GM23338 (cell line): ENCODE measurements around the gene SNAP25. TPM values are rescaled to one million over a fixed set of nuclear protein-coding genes. Genes with fewer than 3 reads are reported as not detected.

Experiments
- ATAC-seq: fragments of 200-7000 bp; cut with Tn5 transposase; 3 replicates; pipeline ENCODE4 v1.9.1; 2020
- DNase-seq: peaks from one replicate; pipeline ENCODE4 v3.0.0-alpha.2; 2015; ENCODE audit warnings: low spot score
- H2AFZ ChIP-seq: fragments of 200-600 bp; sonication (generic); 2 replicates; pipeline ENCODE4 v1.8.0; 2016; ENCODE audit warnings: antibody characterized with exemption, mild to moderate bottlenecking, moderate library complexity
- H3F3A ChIP-seq: fragments of 200-600 bp; sonication (generic); replicated peaks from 2 replicates; pipeline ENCODE4 v1.8.0; 2017; ENCODE audit warnings: antibody characterized with exemption, mixed run types, low read depth
- H3K27ac ChIP-seq: fragments of 200-600 bp; sonication (generic); 2 replicates; pipeline ENCODE4 v1.6.1; 2016; ENCODE audit warnings: low read depth
- H3K27me3 ChIP-seq: fragments of 200-600 bp; sonication (generic); 2 replicates; pipeline ENCODE4 v1.8.0; 2016; ENCODE audit warnings: mild to moderate bottlenecking, mixed run types, moderate library complexity; ENCODE audit not compliant: insufficient read depth
- H3K36me3 ChIP-seq: fragments of 200-600 bp; sonication (generic); 2 replicates; pipeline ENCODE4 v1.8.0; 2016; ENCODE audit warnings: mild to moderate bottlenecking; ENCODE audit not compliant: insufficient read depth
- H3K4me1 ChIP-seq: fragments of 200-600 bp; sonication (generic); 2 replicates; pipeline ENCODE4 v1.8.0; 2016; ENCODE audit warnings: mild to moderate bottlenecking, moderate library complexity; ENCODE audit not compliant: insufficient read depth
- H3K4me2 ChIP-seq: fragments of 200-600 bp; sonication (generic); 2 replicates; pipeline ENCODE4 v1.7.1; 2017; ENCODE audit warnings: mixed run types
- H3K4me3 ChIP-seq: fragments of 200-600 bp; sonication (generic); 2 replicates; pipeline ENCODE4 v1.6.1; 2016; ENCODE audit warnings: mixed run types
- H3K79me2 ChIP-seq: fragments of 200-600 bp; sonication (generic); replicated peaks from 2 replicates; pipeline ENCODE4 v1.8.0; 2017; ENCODE audit warnings: mild to moderate bottlenecking; ENCODE audit not compliant: insufficient read depth
- H3K9me2 ChIP-seq: fragments of 200-600 bp; sonication (generic); 2 replicates; pipeline ENCODE4 v1.8.0; 2017; ENCODE audit not compliant: insufficient read depth
- H4K20me1 ChIP-seq: fragments of 200-600 bp; sonication (generic); replicated peaks from 2 replicates; pipeline ENCODE4 v1.8.0; 2017; ENCODE audit warnings: mild to moderate bottlenecking; ENCODE audit not compliant: insufficient read depth
- H3K27ac Mint-ChIP-seq: 2 replicates; pipeline ENCODE4 v1.8.0; 2020; ENCODE audit warnings: inconsistent platforms, mild to moderate bottlenecking, moderate library complexity, mixed read lengths
- H3K27me3 Mint-ChIP-seq: 3 replicates; pipeline ENCODE4 v1.8.0; 2022; ENCODE audit warnings: low read depth, mild to moderate bottlenecking, moderate library complexity, mixed read lengths, inconsistent platforms; ENCODE audit not compliant: insufficient read depth, poor library complexity
- H3K36me3 Mint-ChIP-seq: 3 replicates; pipeline ENCODE4 v1.8.0; 2021; ENCODE audit warnings: low read depth, mild to moderate bottlenecking, inconsistent platforms, moderate library complexity, mixed read lengths
- H3K4me1 Mint-ChIP-seq: 3 replicates; pipeline ENCODE4 v1.8.0; 2020; ENCODE audit warnings: mild to moderate bottlenecking, inconsistent platforms, mixed read lengths
- H3K4me3 Mint-ChIP-seq: 3 replicates; pipeline ENCODE4 v1.8.0; 2021; ENCODE audit warnings: moderate library complexity, mild to moderate bottlenecking, inconsistent platforms, mixed read lengths
- H3K9me3 Mint-ChIP-seq: 3 replicates; pipeline ENCODE4 v1.8.0; 2020; ENCODE audit warnings: moderate library complexity, mild to moderate bottlenecking, inconsistent platforms, mixed read lengths
- CREB1 ChIP-seq: fragments of 250-450 bp; sonication (Bioruptor Pico); IDR thresholded peaks from 2 replicates; pipeline ENCODE4 v1.5.0; 2020; ENCODE audit warnings: low read depth, mild to moderate bottlenecking, moderate library complexity
- CTCF ChIP-seq, 2 experiments: fragments of 200-600 bp in 1 of 2; sonication (generic) in 1 of 2; conservative IDR thresholded peaks; 2 replicates each; pipeline versions ENCODE4 v1.5.1 to v1.6.1; 2016 to 2017; ENCODE audit warnings: antibody characterized with exemption in 2 of 2, low read depth in 2 of 2, mild to moderate bottlenecking in 2 of 2, moderate library complexity in 1 of 2
- ETS1 ChIP-seq: IDR thresholded peaks from 2 replicates; pipeline ENCODE4 v1.6.1; 2016; ENCODE audit warnings: antibody characterized with exemption
- EZH2 ChIP-seq: fragments of 200-600 bp; sonication (generic); IDR thresholded peaks from one replicate; pipeline ENCODE4 v1.8.0; 2017; ENCODE audit warnings: antibody characterized with exemption, mild to moderate bottlenecking, low read depth; ENCODE audit not compliant: unreplicated experiment
- EZH2phosphoT487 ChIP-seq: fragments of 200-600 bp; sonication (generic); IDR thresholded peaks from one replicate; pipeline ENCODE4 v1.8.1; 2018; ENCODE audit warnings: antibody characterized with exemption; ENCODE audit not compliant: unreplicated experiment
- JUNB ChIP-seq: IDR thresholded peaks from one replicate; pipeline ENCODE4 v1.6.1; 2016; ENCODE audit warnings: antibody characterized with exemption; ENCODE audit not compliant: unreplicated experiment
- NANOG ChIP-seq: IDR thresholded peaks from 2 replicates; pipeline ENCODE4 v1.6.1; 2016; ENCODE audit warnings: antibody characterized with exemption, borderline replicate concordance
- POLR2AphosphoS5 ChIP-seq: IDR thresholded peaks from 2 replicates; pipeline ENCODE4 v1.6.1; 2016; ENCODE audit warnings: antibody characterized with exemption, low read depth
- REST ChIP-seq: IDR thresholded peaks from one replicate; pipeline ENCODE4 v1.6.1; 2018; ENCODE audit warnings: antibody characterized with exemption; ENCODE audit not compliant: unreplicated experiment
- STAT1 ChIP-seq: IDR thresholded peaks from one replicate; pipeline ENCODE4 v1.6.1; 2016; ENCODE audit warnings: antibody characterized with exemption; ENCODE audit not compliant: unreplicated experiment
- ZNF114 ChIP-seq: fragments of 250-450 bp; sonication (Bioruptor Pico); IDR thresholded peaks from 2 replicates; pipeline ENCODE4 v1.5.0; 2020; ENCODE audit warnings: mild to moderate bottlenecking, moderate library complexity
- ZNF331 ChIP-seq: fragments of 250-450 bp; sonication (Bioruptor Pico); IDR thresholded peaks from 2 replicates; pipeline ENCODE4 v1.5.0; 2020; ENCODE audit warnings: low read depth, mild to moderate bottlenecking, moderate library complexity
- ZNF462 ChIP-seq: fragments of 250-450 bp; sonication (Bioruptor Pico); IDR thresholded peaks from 2 replicates; pipeline ENCODE4 v1.5.0; 2020; ENCODE audit warnings: mild to moderate bottlenecking, moderate library complexity
- polyA plus RNA-seq: library from polyadenylated mRNA; unstranded; fragments of >200 nt; fragmentation: Nextera tagmentation; extraction: Ambion mirVana; gene quantifications from 2 replicates; pipeline ENCODE4 v1.2.1, GENCODE V29; 2016
- total RNA-seq: library from RNA; depleted of rRNA; stranded (reverse); fragments of >200 nt; shearing (Covaris generic); gene quantifications from 2 replicates; pipeline ENCODE4 v1.2.3, GENCODE V29; 2014

SNAP25 gene
- total and polyA plus RNA-seq, 2 experiments from 2014 or later = 0.82 to 1.3 TPM

- TF ChIP-seq EZH2phosphoT487 (no peak), ZNF114 (CRISPR knock-in tag) (no peak)
These were observed 90.0 kb downstream of the SNAP25 start (continued) for GRCh38 chr20:10308652-10309051.

GRCh38 chr20:10309326-10309725 lies 90.7 kb downstream of the SNAP25 start:
- no peak for DNase-seq
- no peaks in the 10 kb centered on the region for H3K27me3 Mint-ChIP-seq

More at GRCh38 chr20:10309326-10309725, 90.7 kb downstream of the SNAP25 start:
- Histone ChIP-seq H3F3A (no peaks in the 10 kb centered on the region), H3K4me1 (peaks cover 11% of the 10 kb centered on the region), H3K27ac (no peak overlapping the region), H3K4me3 (no peak overlapping the region), H3K4me2 (no peak overlapping the region), H3K9me2 (peaks cover 5% of the 10 kb centered on the region), H3K36me3 (no peaks in the 10 kb centered on the region), H3K79me2 (no peaks in the 10 kb centered on the region), H2AFZ (no peak overlapping the region), H3K27me3 (no peaks in the 10 kb centered on the region), H4K20me1 (no peaks in the 10 kb centered on the region)
- no peak overlapping the region for H3K4me3 Mint-ChIP-seq
- no peak overlapping the region for H3K27ac Mint-ChIP-seq
- no peaks in the 10 kb centered on the region for H3K36me3 Mint-ChIP-seq
- ATAC-seq = no peak
- H3K4me1 Mint-ChIP-seq = peaks cover 11% of the 10 kb centered on the region
- TF ChIP-seq ETS1 (no peak), EZH2 (no peak), NANOG (no peak), EZH2phosphoT487 (no peak), CTCF (conservative IDR thresholded peaks at IDR 0.05; ENCODE audit: low read depth in 2 of 2) (no peak), CREB1 (CRISPR knock-in tag) (no peak), REST (no peak), JUNB (no peak), ZNF462 (CRISPR knock-in tag) (no peak), POLR2AphosphoS5 (no peak), ZNF114 (CRISPR knock-in tag) (no peak), ZNF331 (CRISPR knock-in tag) (no peak), STAT1 (no peak)
- H3K9me3 Mint-ChIP-seq = no peaks in the 10 kb centered on the region
